BJ (cell line): ENCODE data around the gene MAP3K9. TPM values are rescaled to one million over a fixed set of nuclear protein-coding genes. Genes with fewer than 3 reads are reported as not detected.
"Not testable (repeated sequence)": the region's sequence is repeated elsewhere in the genome, so short reads cannot be mapped to it uniquely, and the experiment has no call there.

Experiments used
- CTCF ChIA-PET: fragments of 350-600 bp; formaldehyde crosslinking; extraction: SDS; loops from one replicate; lab custom pipeline; 2021; ENCODE audit warnings: antibody characterized with exemption, inconsistent platforms; lab: Yijun Ruan, JAX
- POLR2A ChIA-PET: fragments of 300-600 bp; sonication (Branson Sonifier 250); formaldehyde crosslinking; extraction: SDS; loops from one replicate; lab custom pipeline; 2021; ENCODE audit warnings: antibody characterized with exemption; lab: Charles Lee
- DNase-seq: peaks from one replicate; pipeline ENCODE4 v3.0.0-alpha.2; 2011; ENCODE audit warnings: low read depth
- H3K27me3 ChIP-seq: 2 replicates; pipeline ENCODE4 v1.6.0; 2011; ENCODE audit warnings: low read length; ENCODE audit not compliant: control insufficient read depth, insufficient read depth
- H3K36me3 ChIP-seq: 2 replicates; pipeline ENCODE4 v1.5.1; 2011; ENCODE audit warnings: low read length; ENCODE audit not compliant: control insufficient read depth, insufficient read depth
- H3K4me3 ChIP-seq: 2 replicates; pipeline ENCODE4 v1.5.1; 2011; ENCODE audit warnings: low read depth, mild to moderate bottlenecking, control low read depth, low read length
- CTCF ChIP-seq: IDR thresholded peaks from 2 replicates; pipeline ENCODE4 v1.5.1; 2011; ENCODE audit warnings: low read depth, mild to moderate bottlenecking, control low read depth, inconsistent platforms, low read length, moderate library complexity; ENCODE audit not compliant: insufficient read depth
- polyA minus RNA-seq: library from RNA; depleted of rRNA, polyadenylated mRNA; stranded (reverse); fragments of >200 nt; gene quantifications from 2 replicates; pipeline ENCODE4 v1.2.3, GENCODE V29; 2011; rRNA and poly(A)+ RNA removed
- polyA plus RNA-seq: library from polyadenylated mRNA; depleted of rRNA; stranded (reverse); fragments of >200 nt; gene quantifications from 2 replicates; pipeline ENCODE4 v1.2.3, GENCODE V29; 2011; rRNA removed

MAP3K9 gene
- polyA plus RNA-seq (0.36 and 0.45 TPM in 2 replicates), polyA minus RNA-seq (0.38 and 0.51 TPM in 2 replicates)

GRCh38 chr14:70809225-70810219 is at the start of gene MAP3K9:
TSS of gene MAP3K9 (minus strand) at chr14:70809513. CDS start at chr14:70809171, 342 bp downstream.
- TF ChIP-seq CTCF: no peak
- H3K27me3 ChIP-seq: peaks cover 8% of the 10 kb centered on the region; the same call in 1 of the 2 replicates
- ChIA-PET POLR2A (no interaction called here), CTCF (interaction anchor here (0.7 to 1.8 kb wide), 6 partner anchors 8 to 187 kb away, joined by 3 to 4 read pairs (median 4); no protein-coding TSS in a partner anchor)
- H3K4me3 ChIP-seq: peak within 1 kb of the TSS; percentile 58
- DNase-seq: peak; percentile 19
- no peaks in the 10 kb centered on the region for H3K36me3 ChIP-seq

DNA sequence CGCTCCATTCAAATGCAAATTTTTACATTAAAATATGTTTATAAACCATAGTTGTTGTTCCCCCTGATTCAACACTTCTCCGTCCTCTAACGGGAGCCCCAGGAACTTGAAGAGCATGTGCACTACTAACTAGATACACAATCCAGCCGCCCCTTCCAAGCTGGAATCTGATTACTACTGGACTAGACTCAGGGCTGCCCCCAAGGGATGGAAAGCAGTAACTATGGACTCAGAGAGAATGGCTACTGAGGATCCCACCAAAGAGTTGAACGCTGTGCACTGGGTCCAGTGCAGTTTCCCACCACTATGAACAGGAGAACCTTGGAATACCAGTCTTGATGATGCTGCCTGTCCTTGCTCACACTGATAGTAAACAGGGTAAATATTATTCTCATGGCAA is 49.3 kb upstream of the MAP3K9 start:
- no peaks in the 10 kb centered on the region for H3K36me3 ChIP-seq
- ChIA-PET CTCF (no interaction called here), POLR2A (no interaction called here)
- no peak for TF ChIP-seq CTCF
- H3K4me3 ChIP-seq: no peak overlapping the region
- H3K27me3 ChIP-seq: no peaks in the 10 kb centered on the region
- no peak for DNase-seq

- DNase-seq: no peak
- H3K4me3 ChIP-seq: no peak overlapping the region
- POLR2A ChIA-PET: no interaction called here
- no peaks in the 10 kb centered on the region for H3K36me3 ChIP-seq
- TF ChIP-seq CTCF: no peak
- no peaks in the 10 kb centered on the region for H3K27me3 ChIP-seq
- CTCF ChIA-PET: no interaction called here
Observed at GRCh38 chr14:70857496-70857890, 48.2 kb upstream of the MAP3K9 start.

DNA sequence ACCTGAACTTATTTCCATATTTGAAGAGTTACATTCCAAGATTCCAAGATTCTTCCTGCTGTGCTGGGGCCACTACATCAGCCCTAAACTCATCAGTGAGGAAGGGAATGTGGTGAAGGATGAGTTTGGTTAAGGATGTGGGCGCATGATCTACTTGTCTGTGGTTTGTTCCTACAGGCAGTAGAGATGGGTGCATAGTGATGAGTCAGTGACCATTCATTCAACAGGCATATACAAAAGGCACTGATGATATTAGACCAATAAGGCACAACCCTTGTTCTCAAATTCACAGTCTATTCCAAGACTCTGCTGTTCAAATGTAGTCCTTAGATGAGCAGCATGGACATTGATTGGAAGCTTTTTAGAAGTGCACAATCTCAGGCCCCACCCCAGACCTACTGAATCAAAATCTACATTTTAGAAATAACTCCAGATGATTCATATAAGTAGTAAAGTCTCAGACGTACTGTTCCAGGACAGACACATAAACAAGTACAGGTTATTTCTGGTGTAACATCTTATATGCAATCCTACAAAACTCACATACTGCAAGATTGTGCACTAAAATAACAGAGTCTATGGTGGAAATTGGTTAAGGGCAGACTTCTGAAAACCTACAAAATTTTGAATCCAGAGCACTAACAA is 47.7 kb upstream of the MAP3K9 start:
- no peak for TF ChIP-seq CTCF
- Histone ChIP-seq H3K36me3 (no peaks in the 10 kb centered on the region), H3K4me3 (no peak overlapping the region), H3K27me3 (no peaks in the 10 kb centered on the region)
- CTCF ChIA-PET: no interaction called here
- POLR2A ChIA-PET: no interaction called here
- DNase-seq: peak; percentile 78

- TF ChIP-seq CTCF: no peak
- H3K27me3 ChIP-seq: no peaks in the 10 kb centered on the region
- CTCF ChIA-PET: interaction anchor here (1.7 kb wide), 1 partner anchor 37 kb away, joined by 3 read pairs; no protein-coding TSS in a partner anchor
- DNase-seq: no peak
- H3K4me3 ChIP-seq: no peak overlapping the region
- H3K36me3 ChIP-seq: no peaks in the 10 kb centered on the region
- POLR2A ChIA-PET: no interaction called here
Observed at GRCh38 chr14:70855486-70855885, 46.2 kb upstream of the MAP3K9 start.

- DNase-seq, POLR2A ChIA-PET, CTCF ChIA-PET, H3K36me3 ChIP-seq, H3K4me3 ChIP-seq, H3K27me3 ChIP-seq: not testable (repeated sequence)
Observed at GRCh38 chr14:70853658-70854057, 44.3 kb upstream of the MAP3K9 start.
